ENCODE measurements around the gene MTERF1.
"Not testable (repeated sequence)": the region's sequence is repeated elsewhere in the genome, so short reads cannot be mapped to it uniquely, and the experiment has no call there.

The MTERF1 gene

GRCh38 chr7:91880016-91880412 is 488 bp downstream of the MTERF1 start:
- DNase-seq: no peak

GRCh38 chr7:91876391-91877133 is 3.9 kb downstream of the MTERF1 start:
- no peak for DNase-seq

- DNase-seq: no peak
Measured at GRCh38 chr7:91875851-91876250, 4.7 kb downstream of the MTERF1 start.

- DNase-seq: no peak
Measured at GRCh38 chr7:91872928-91873327, 7.6 kb downstream of the MTERF1 start.

GRCh38 chr7:91872069-91872468 is 8.4 kb downstream of the MTERF1 start:
- DNase-seq: no peak

GRCh38 chr7:91869661-91870060 is 10.8 kb downstream of the MTERF1 start:
- DNase-seq: no peak

- DNase-seq: no peak
Measured at GRCh38 chr7:91866599-91867148, 13.8 kb downstream of the MTERF1 start.

GRCh38 chr7:91865511-91865910 is 15.0 kb downstream of the MTERF1 start:
- DNase-seq: no peak

GRCh38 chr7:91864604-91865003 is 15.9 kb downstream of the MTERF1 start:
- DNase-seq: not testable (repeated sequence)

GRCh38 chr7:91864070-91864469 is 16.4 kb downstream of the MTERF1 start:
- no peak for DNase-seq

GRCh38 chr7:91852263-91852741 is 28.2 kb downstream of the MTERF1 start:
- no peak for DNase-seq

GRCh38 chr7:91850455-91850854 is 30.0 kb downstream of the MTERF1 start:
- DNase-seq: no peak

GRCh38 chr7:91847876-91848588 is 32.5 kb downstream of the MTERF1 start:
- DNase-seq: no peak

GRCh38 chr7:91847231-91847630 is 33.3 kb downstream of the MTERF1 start:
- DNase-seq: no peak

- DNase-seq: no peak
Measured at GRCh38 chr7:91846436-91846835, 34.1 kb downstream of the MTERF1 start.

- no peak for DNase-seq
Measured at GRCh38 chr7:91843831-91844230, 36.7 kb downstream of the MTERF1 start.

GRCh38 chr7:91838439-91838838 is 42.1 kb downstream of the MTERF1 start:
- DNase-seq: no peak

GRCh38 chr7:91837397-91838070 is 43.0 kb downstream of the MTERF1 start:
- no peak for DNase-seq

- DNase-seq: no peak
Measured at GRCh38 chr7:91835826-91836368, 44.6 kb downstream of the MTERF1 start.

GRCh38 chr7:91835091-91835825 is 45.2 kb downstream of the MTERF1 start:
- DNase-seq: no peak

- no peak for DNase-seq
Measured at GRCh38 chr7:91832493-91833045, 47.9 kb downstream of the MTERF1 start.

- DNase-seq: no peak
Measured at GRCh38 chr7:91827169-91827568, 53.3 kb downstream of the MTERF1 start.
